Liver (tissue), 9 donors: ENCODE data around the gene DPYD. TPM values are rescaled to one million over a fixed set of nuclear protein-coding genes. Genes with fewer than 3 reads are reported as not detected.

Source experiments
- DNase-seq: peaks from one replicate; pipeline ENCODE4 v3.0.0-alpha.2; 2017; ENCODE audit warnings: low spot score
- H3K27ac ChIP-seq, 2 donors: one replicate each; pipeline ENCODE4 v1.7.0; 2013; ENCODE audit warnings: inconsistent platforms in 2 of 2, low read length in 2 of 2, control low read depth in 1 of 2, low read depth in 1 of 2, mild to moderate bottlenecking in 1 of 2
- H3K27me3 ChIP-seq, 4 donors: one replicate each; pipeline versions ENCODE4 v1.6.1 to v1.7.0; 2013; ENCODE audit warnings: low read length in 3 of 4, inconsistent platforms in 1 of 4, mild to moderate bottlenecking in 1 of 4, moderate library complexity in 1 of 4; ENCODE audit not compliant: control insufficient read depth in 4 of 4, insufficient read depth in 4 of 4
- H3K36me3 ChIP-seq, 4 donors: one replicate each; pipeline versions ENCODE4 v1.6.1 to v1.7.0; 2013; ENCODE audit warnings: low read length in 3 of 4, mild to moderate bottlenecking in 3 of 4, low read depth in 1 of 4, moderate library complexity in 1 of 4; ENCODE audit not compliant: control insufficient read depth in 4 of 4, insufficient read depth in 3 of 4
- H3K4me1 ChIP-seq, 4 donors: one replicate each; pipeline versions ENCODE4 v1.6.1 to v1.7.0; 2013; ENCODE audit warnings: low read length in 3 of 4, mild to moderate bottlenecking in 3 of 4, moderate library complexity in 1 of 4; ENCODE audit not compliant: control insufficient read depth in 4 of 4, insufficient read depth in 4 of 4
- H3K4me3 ChIP-seq, 3 donors: one replicate each; pipeline versions ENCODE4 v1.6.1 to v1.7.0; 2013; ENCODE audit warnings: low read length in 3 of 3, control low read depth in 1 of 3, low read depth in 1 of 3, mild to moderate bottlenecking in 1 of 3
- H3K9ac ChIP-seq, 2 donors: one replicate each; pipeline ENCODE4 v1.7.0; 2013; ENCODE audit warnings: low read length in 2 of 2, mild to moderate bottlenecking in 2 of 2, moderate library complexity in 2 of 2, control low read depth in 1 of 2, low read depth in 1 of 2
- H3K9me3 ChIP-seq, 4 donors: one replicate each; pipeline versions ENCODE4 v1.6.1 to v1.7.0; 2013; ENCODE audit warnings: low read length in 3 of 4; ENCODE audit not compliant: control insufficient read depth in 4 of 4
- FOXA1 ChIP-seq: IDR thresholded peaks from 2 replicates; pipeline ENCODE4 v1.6.1; 2016; ENCODE audit warnings: antibody characterized with exemption
- FOXA2 ChIP-seq: IDR thresholded peaks from 2 replicates; pipeline ENCODE4 v1.6.1; 2016; ENCODE audit warnings: antibody characterized with exemption
- GABPA ChIP-seq, 2 donors: IDR thresholded peaks in 1 of 2; conservative IDR thresholded peaks in 1 of 2; 2 replicates each; pipeline ENCODE4 v1.6.1; 2016; ENCODE audit warnings: antibody characterized with exemption in 2 of 2, mild to moderate bottlenecking in 1 of 2, moderate library complexity in 1 of 2
- HNF4A ChIP-seq, 2 donors: conservative IDR thresholded peaks; 2 replicates each; pipeline ENCODE4 v1.6.1; 2016; ENCODE audit warnings: antibody characterized with exemption in 2 of 2, mild to moderate bottlenecking in 2 of 2
- HNF4G ChIP-seq: IDR thresholded peaks from 2 replicates; pipeline ENCODE4 v1.6.1; 2016; ENCODE audit warnings: antibody characterized with exemption
- JUND ChIP-seq, 2 donors: IDR thresholded peaks; 2 replicates each; pipeline ENCODE4 v1.6.1; 2016; ENCODE audit warnings: antibody characterized with exemption in 2 of 2
- NR2F2 ChIP-seq: IDR thresholded peaks from 2 replicates; pipeline ENCODE4 v1.6.1; 2016; ENCODE audit warnings: antibody characterized with exemption
- RAD21 ChIP-seq, 2 donors: IDR thresholded peaks; 2 replicates each; pipeline ENCODE4 v1.6.1; 2016; ENCODE audit warnings: antibody characterized with exemption in 2 of 2, mild to moderate bottlenecking in 2 of 2
- SP1 ChIP-seq: IDR thresholded peaks from 2 replicates; pipeline ENCODE4 v1.6.1; 2018; ENCODE audit warnings: antibody characterized with exemption, mild to moderate bottlenecking
- TAF1 ChIP-seq: conservative IDR thresholded peaks from 2 replicates; pipeline ENCODE4 v1.6.1; 2016; ENCODE audit warnings: antibody characterized with exemption, mild to moderate bottlenecking
- YY1 ChIP-seq: IDR thresholded peaks from 2 replicates; pipeline ENCODE4 v1.6.1; 2016; ENCODE audit warnings: antibody characterized with exemption, mild to moderate bottlenecking
- WGBS: extraction: QIAGEN DNeasy Blood & Tissue Kit; methylation state at CpG from one replicate; pipeline ENCODE4 v1.1.7; 2013; 5-methylcytosine and 5-hydroxymethylcytosine counted together
- polyA plus RNA-seq, 2 donors: library from polyadenylated mRNA; stranded (reverse) in 1 of 2; unstranded in 1 of 2; fragments of 200-250 nt in 1 of 2; fragments of >200 nt in 1 of 2; fragmentation: Nextera tagmentation in 1 of 2; extraction: Ambion mirVana in 1 of 2; gene quantifications; one replicate each; pipeline versions ENCODE4 v1.2.1 to v1.2.3, GENCODE V29; 2013 to 2015
- total RNA-seq, 2 donors: library from RNA; depleted of rRNA; stranded (reverse); fragments of >200 nt; gene quantifications; one replicate each; pipeline ENCODE4 v1.2.3, GENCODE V29; 2014
- TF ChIP-seq, protein P1 (sequence below): fragments of 150-350 bp; IDR thresholded peaks from 2 replicates; pipeline ENCODE4 v1.5.1; 2017; ENCODE audit warnings: improper control_type of control experiment, low read depth, low read length; ENCODE audit not compliant: missing input control
- TF ChIP-seq, protein P2 (sequence below): IDR thresholded peaks from 2 replicates; pipeline ENCODE4 v1.6.1; 2016; ENCODE audit warnings: antibody characterized with exemption
- TF ChIP-seq, protein P3 (sequence below): IDR thresholded peaks from 2 replicates; pipeline ENCODE4 v1.6.1; 2016; ENCODE audit warnings: antibody characterized with exemption, mild to moderate bottlenecking
- donor health status: healthy.
- donor health status: healthy.
- donor health status: healthy.
- donor health status: healthy.
- donor health status: healthy.

DPYD gene
- total and polyA plus RNA-seq, 4 donors: 16.2 to 142 (median 47.0) TPM

DNA sequence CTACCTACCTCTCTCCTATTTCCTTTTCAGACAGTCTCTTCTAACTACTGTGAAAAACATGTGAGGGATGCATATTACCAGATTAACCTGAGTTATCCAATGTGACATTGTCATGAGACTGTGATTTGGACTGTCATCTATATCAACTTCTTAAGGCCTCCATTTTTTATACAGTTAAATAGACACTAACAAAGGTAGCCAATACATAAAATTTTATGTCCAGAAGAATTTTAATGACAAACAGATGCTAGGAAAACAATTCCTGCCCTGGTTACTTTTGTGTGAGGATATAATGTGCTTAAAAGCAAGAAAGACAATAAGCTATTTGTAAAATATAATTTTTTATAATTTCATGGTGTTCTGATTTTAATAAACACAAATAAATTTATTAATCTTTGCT lies 136.2 kb downstream of the DPYD start:
- no peak for DNase-seq
- TF ChIP-seq SP1 (no peak), FOXA1 (no peak), GABPA (IDR thresholded peaks at IDR 0.05 in 1 of 2, conservative IDR thresholded peaks at IDR 0.05 in 1 of 2) (no peak), RAD21 (IDR thresholded peaks at IDR 0.05) (no peak), HNF4G (no peak), NR2F2 (no peak), TAF1 (no peak), HNF4A (conservative IDR thresholded peaks at IDR 0.05) (no peak)
- TF ChIP-seq, protein P1, sequence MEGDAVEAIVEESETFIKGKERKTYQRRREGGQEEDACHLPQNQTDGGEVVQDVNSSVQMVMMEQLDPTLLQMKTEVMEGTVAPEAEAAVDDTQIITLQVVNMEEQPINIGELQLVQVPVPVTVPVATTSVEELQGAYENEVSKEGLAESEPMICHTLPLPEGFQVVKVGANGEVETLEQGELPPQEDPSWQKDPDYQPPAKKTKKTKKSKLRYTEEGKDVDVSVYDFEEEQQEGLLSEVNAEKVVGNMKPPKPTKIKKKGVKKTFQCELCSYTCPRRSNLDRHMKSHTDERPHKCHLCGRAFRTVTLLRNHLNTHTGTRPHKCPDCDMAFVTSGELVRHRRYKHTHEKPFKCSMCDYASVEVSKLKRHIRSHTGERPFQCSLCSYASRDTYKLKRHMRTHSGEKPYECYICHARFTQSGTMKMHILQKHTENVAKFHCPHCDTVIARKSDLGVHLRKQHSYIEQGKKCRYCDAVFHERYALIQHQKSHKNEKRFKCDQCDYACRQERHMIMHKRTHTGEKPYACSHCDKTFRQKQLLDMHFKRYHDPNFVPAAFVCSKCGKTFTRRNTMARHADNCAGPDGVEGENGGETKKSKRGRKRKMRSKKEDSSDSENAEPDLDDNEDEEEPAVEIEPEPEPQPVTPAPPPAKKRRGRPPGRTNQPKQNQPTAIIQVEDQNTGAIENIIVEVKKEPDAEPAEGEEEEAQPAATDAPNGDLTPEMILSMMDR: no peak
- no peaks in the 10 kb centered on the region for H3K27me3 ChIP-seq
- H3K4me1 ChIP-seq: no peaks in the 10 kb centered on the region
- no peak overlapping the region for H3K9ac ChIP-seq
- H3K9me3 ChIP-seq: no peaks in the 10 kb centered on the region
- H3K4me3 ChIP-seq: no peak overlapping the region
- peaks cover 0 to 2% (median under 1%) of the 10 kb centered on the region in 4 donors for H3K36me3 ChIP-seq
- H3K27ac ChIP-seq: no peak overlapping the region

DNA sequence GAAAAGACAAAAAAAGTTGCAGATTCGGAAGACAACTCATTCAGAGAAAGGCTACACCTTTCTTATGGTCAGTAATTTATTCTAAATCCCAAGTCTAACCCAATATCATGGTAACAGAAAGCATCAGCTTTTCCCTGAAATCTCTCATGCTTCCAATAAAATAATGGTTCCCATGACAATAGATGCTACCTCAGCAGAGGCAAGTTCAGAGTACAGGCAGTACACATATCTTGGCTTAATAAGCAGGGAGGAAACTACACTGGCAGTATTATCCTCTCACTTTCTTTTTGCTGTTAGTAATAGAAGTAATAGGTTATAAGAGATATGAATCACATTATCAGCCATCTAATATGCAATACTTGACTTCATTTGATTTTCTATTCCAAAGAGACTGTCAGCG lies 137.1 kb downstream of the DPYD start:
- TF ChIP-seq YY1 (no peak), TAF1 (no peak), JUND (IDR thresholded peaks at IDR 0.05) (no peak), FOXA2 (no peak), HNF4A (conservative IDR thresholded peaks at IDR 0.05) (no peak), NR2F2 (no peak), RAD21 (IDR thresholded peaks at IDR 0.05) (no peak), FOXA1 (no peak), GABPA (IDR thresholded peaks at IDR 0.05 in 1 of 2, conservative IDR thresholded peaks at IDR 0.05 in 1 of 2) (no peak)
- TF ChIP-seq, protein P2, sequence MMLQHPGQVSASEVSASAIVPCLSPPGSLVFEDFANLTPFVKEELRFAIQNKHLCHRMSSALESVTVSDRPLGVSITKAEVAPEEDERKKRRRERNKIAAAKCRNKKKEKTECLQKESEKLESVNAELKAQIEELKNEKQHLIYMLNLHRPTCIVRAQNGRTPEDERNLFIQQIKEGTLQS: no peak
- TF ChIP-seq, protein P3, sequence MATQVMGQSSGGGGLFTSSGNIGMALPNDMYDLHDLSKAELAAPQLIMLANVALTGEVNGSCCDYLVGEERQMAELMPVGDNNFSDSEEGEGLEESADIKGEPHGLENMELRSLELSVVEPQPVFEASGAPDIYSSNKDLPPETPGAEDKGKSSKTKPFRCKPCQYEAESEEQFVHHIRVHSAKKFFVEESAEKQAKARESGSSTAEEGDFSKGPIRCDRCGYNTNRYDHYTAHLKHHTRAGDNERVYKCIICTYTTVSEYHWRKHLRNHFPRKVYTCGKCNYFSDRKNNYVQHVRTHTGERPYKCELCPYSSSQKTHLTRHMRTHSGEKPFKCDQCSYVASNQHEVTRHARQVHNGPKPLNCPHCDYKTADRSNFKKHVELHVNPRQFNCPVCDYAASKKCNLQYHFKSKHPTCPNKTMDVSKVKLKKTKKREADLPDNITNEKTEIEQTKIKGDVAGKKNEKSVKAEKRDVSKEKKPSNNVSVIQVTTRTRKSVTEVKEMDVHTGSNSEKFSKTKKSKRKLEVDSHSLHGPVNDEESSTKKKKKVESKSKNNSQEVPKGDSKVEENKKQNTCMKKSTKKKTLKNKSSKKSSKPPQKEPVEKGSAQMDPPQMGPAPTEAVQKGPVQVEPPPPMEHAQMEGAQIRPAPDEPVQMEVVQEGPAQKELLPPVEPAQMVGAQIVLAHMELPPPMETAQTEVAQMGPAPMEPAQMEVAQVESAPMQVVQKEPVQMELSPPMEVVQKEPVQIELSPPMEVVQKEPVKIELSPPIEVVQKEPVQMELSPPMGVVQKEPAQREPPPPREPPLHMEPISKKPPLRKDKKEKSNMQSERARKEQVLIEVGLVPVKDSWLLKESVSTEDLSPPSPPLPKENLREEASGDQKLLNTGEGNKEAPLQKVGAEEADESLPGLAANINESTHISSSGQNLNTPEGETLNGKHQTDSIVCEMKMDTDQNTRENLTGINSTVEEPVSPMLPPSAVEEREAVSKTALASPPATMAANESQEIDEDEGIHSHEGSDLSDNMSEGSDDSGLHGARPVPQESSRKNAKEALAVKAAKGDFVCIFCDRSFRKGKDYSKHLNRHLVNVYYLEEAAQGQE: no peak
- H3K9me3 ChIP-seq: no peaks in the 10 kb centered on the region
- no peak overlapping the region for H3K27ac ChIP-seq
- DNase-seq: no peak
- no peaks in the 10 kb centered on the region for H3K4me1 ChIP-seq
- H3K36me3 ChIP-seq: peaks cover 0 to 2% (median under 1%) of the 10 kb centered on the region in 4 donors
- 95% methylated on average over 2 of the region's 2 CpGs for WGBS
- no peak overlapping the region for H3K9ac ChIP-seq
- H3K4me3 ChIP-seq: no peak overlapping the region
- no peaks in the 10 kb centered on the region for H3K27me3 ChIP-seq
